GM12878 (cell line): ENCODE results near the gene TLE3. TPM values are rescaled to one million over a fixed set of nuclear protein-coding genes. Genes with fewer than 3 reads are reported as not detected.

Experiments
- ATAC-seq: fragments of 200-7000 bp; cut with Tn5 transposase; 3 replicates; pipeline ENCODE4 v1.9.1; 2020; ENCODE audit warnings: mild to moderate bottlenecking, moderate library complexity
- BruUV-seq: library from RNA; stranded (reverse); fragments of 400-500 nt; replicated peaks from 2 replicates; lab custom pipeline; 2021; lab: Mats Ljungman, UMichigan
- CTCF ChIA-PET: fragments of 300-600 bp; sonication (Branson Sonifier 250); formaldehyde crosslinking; extraction: SDS; loops from one replicate; lab custom pipeline; 2021; ENCODE audit warnings: inconsistent platforms; lab: Yijun Ruan, JAX
- POLR2A ChIA-PET: fragments of 350-600 bp; formaldehyde crosslinking; extraction: SDS; loops from one replicate; lab custom pipeline; 2021; ENCODE audit warnings: inconsistent platforms; lab: Charles Lee
- RAD21 ChIA-PET: fragments of 300-600 bp; sonication (Branson Sonifier 250); formaldehyde crosslinking; loops from one replicate; lab custom pipeline; 2023; ENCODE audit warnings: antibody characterized with exemption; ENCODE audit not compliant: unreplicated experiment; lab: Charles Lee
- SMC1A ChIA-PET: fragments of 300-600 bp; sonication (Branson Sonifier 250); formaldehyde crosslinking; loops from one replicate; lab custom pipeline; 2023; ENCODE audit not compliant: unreplicated experiment, uncharacterized antibody; lab: Charles Lee
- DNase-seq: peaks from one replicate; pipeline ENCODE4 v3.0.0-alpha.2; 2011; ENCODE audit warnings: low read depth, low spot score
- FAIRE-seq: peaks from 3 replicates; lab custom pipeline; 2011; peaks lifted over from hg19 to GRCh38; lab: Jason Lieb, UNC
- H2AFZ ChIP-seq: 2 replicates; pipeline ENCODE4 v1.6.0; 2011; ENCODE audit warnings: low read depth, low read length, control low read depth; ENCODE audit not compliant: control insufficient read depth
- H3K27ac ChIP-seq: 2 replicates; pipeline ENCODE4 v1.5.1; 2011; ENCODE audit warnings: control low read depth; ENCODE audit not compliant: control insufficient read depth, insufficient read depth
- H3K27me3 ChIP-seq, 2 experiments: replicated peaks in 1 of 2; 2 replicates each; pipeline versions ENCODE4 v1.6.0 to v1.6.1; 2011; ENCODE audit warnings: low read length in 1 of 2; ENCODE audit not compliant: control insufficient read depth in 2 of 2, insufficient read depth in 2 of 2
- H3K36me3 ChIP-seq, 2 experiments: 2 replicates each; pipeline ENCODE4 v1.5.1; 2011; ENCODE audit warnings: low read length in 1 of 2; ENCODE audit not compliant: control insufficient read depth in 2 of 2, insufficient read depth in 2 of 2
- H3K4me1 ChIP-seq: 2 replicates; pipeline ENCODE4 v1.6.1; 2011; ENCODE audit warnings: mild to moderate bottlenecking, low read length, moderate library complexity, mixed read lengths; ENCODE audit not compliant: control insufficient read depth, insufficient read depth
- H3K4me2 ChIP-seq: 2 replicates; pipeline ENCODE4 v1.6.0; 2011; ENCODE audit warnings: control low read depth; ENCODE audit not compliant: control insufficient read depth, insufficient read depth
- H3K4me3 ChIP-seq: fragments of 200-600 bp; sonication (generic); 2 replicates; pipeline ENCODE4 v1.5.1; 2016
- H3K79me2 ChIP-seq: 2 replicates; pipeline ENCODE4 v1.6.0; 2011; ENCODE audit warnings: low read length; ENCODE audit not compliant: control insufficient read depth, insufficient read depth
- H3K9ac ChIP-seq: 2 replicates; pipeline ENCODE4 v1.8.0; 2011; ENCODE audit warnings: low read length, control low read depth, mixed read lengths; ENCODE audit not compliant: control insufficient read depth, insufficient read depth
- H3K9me3 ChIP-seq: replicated peaks from 3 replicates; pipeline ENCODE4 v1.5.1; 2011; ENCODE audit warnings: mild to moderate bottlenecking, low read length; ENCODE audit not compliant: control insufficient read depth, insufficient read depth
- H4K20me1 ChIP-seq: 2 replicates; pipeline ENCODE4 v1.6.0; 2011; ENCODE audit not compliant: control insufficient read depth, insufficient read depth
- BMI1 ChIP-seq: fragments of 450-650 bp; IDR thresholded peaks from 2 replicates; pipeline ENCODE4 v1.6.1; 2016; ENCODE audit warnings: mild to moderate bottlenecking, moderate library complexity, borderline replicate concordance
- JUNB ChIP-seq: IDR thresholded peaks from 2 replicates; pipeline ENCODE4 v1.6.1; 2016; ENCODE audit warnings: antibody characterized with exemption, mild to moderate bottlenecking
- MLLT1 ChIP-seq: fragments of 450-650 bp; IDR thresholded peaks from 2 replicates; pipeline ENCODE4 v1.6.1; 2016; ENCODE audit warnings: mild to moderate bottlenecking
- MTA3 ChIP-seq: IDR thresholded peaks from 2 replicates; pipeline ENCODE4 v1.6.1; 2012; ENCODE audit warnings: low read length, inconsistent platforms, borderline replicate concordance
- NR2C1 ChIP-seq: fragments of 450-650 bp; IDR thresholded peaks from 2 replicates; pipeline ENCODE4 v1.6.1; 2017; ENCODE audit warnings: antibody characterized with exemption, mild to moderate bottlenecking, moderate library complexity
- POLR2A ChIP-seq: IDR thresholded peaks from 2 replicates; pipeline ENCODE4 v1.6.1; 2011; ENCODE audit warnings: low read depth, mild to moderate bottlenecking, low read length
- POLR2AphosphoS5 ChIP-seq: IDR thresholded peaks from 2 replicates; pipeline ENCODE4 v1.6.1; 2011; ENCODE audit warnings: mild to moderate bottlenecking, low read length, inconsistent platforms
- RELA ChIP-seq: fragments of 450-650 bp; IDR thresholded peaks from 2 replicates; pipeline ENCODE4 v1.8.0; 2014; ENCODE audit warnings: borderline replicate concordance; ENCODE audit not compliant: partially characterized antibody
- SMAD1 ChIP-seq: fragments of 450-650 bp; IDR thresholded peaks from 2 replicates; pipeline ENCODE4 v1.6.1; 2018; ENCODE audit warnings: mild to moderate bottlenecking, low read depth; ENCODE audit not compliant: partially characterized antibody
- SREBF2 ChIP-seq: IDR thresholded peaks from 2 replicates; pipeline ENCODE4 v1.6.1; 2012; ENCODE audit warnings: mild to moderate bottlenecking, low read length
- TAF1 ChIP-seq: IDR thresholded peaks from 2 replicates; pipeline ENCODE4 v1.6.1; 2011; ENCODE audit warnings: mild to moderate bottlenecking, low read depth, low read length, borderline replicate concordance
- USF2 ChIP-seq: IDR thresholded peaks from 2 replicates; pipeline ENCODE4 v1.6.1; 2011; ENCODE audit warnings: low read depth, low read length, improper control_type of control experiment, borderline replicate concordance
- ZBED1 ChIP-seq: IDR thresholded peaks from 2 replicates; pipeline ENCODE4 v1.6.1; 2016; ENCODE audit warnings: borderline replicate concordance
- ZNF24 ChIP-seq: fragments of 450-650 bp; IDR thresholded peaks from 2 replicates; pipeline ENCODE4 v1.6.1; 2017; ENCODE audit warnings: antibody characterized with exemption, mild to moderate bottlenecking
- ZNF274 ChIP-seq: IDR thresholded peaks from one replicate; pipeline ENCODE4 v1.8.0; 2011; ENCODE audit not compliant: insufficient read length, insufficient read depth
- WGBS: methylation state at CpG from one replicate; pipeline ENCODE4 v1.1.6; 2016; ENCODE audit warnings: low lambda C conversion rate; ENCODE audit not compliant: insufficient replicate concordance, insufficient coverage; ENCODE audit errors: missing lambda C conversion rate; 5-methylcytosine and 5-hydroxymethylcytosine counted together
- in situ Hi-C: fragments of 300-500 bp; cut with MboI; formaldehyde crosslinking; loops from 9 replicates; pipeline ENCODE4 v1.14.3; 2018; ENCODE audit warnings: mixed read lengths
- intact Hi-C: fragments of 100-400 bp; cut with micrococcal nuclease; formaldehyde crosslinking; loops from one replicate; pipeline ENCODE4 v1.14.2; 2022; ENCODE audit not compliant: unreplicated experiment
- polyA plus RNA-seq, 11 experiments: library from polyadenylated mRNA; depleted of rRNA in 4 of 11; unstranded in 6 of 11; stranded (reverse) in 5 of 11; fragments of >200 nt; fragmentation: Nextera tagmentation in 4 of 11; fragmentation: Illumina TruSeq in 1 of 11; extraction: Ambion mirVana in 4 of 11; extraction: Trizol in 1 of 11; gene quantifications; 1 replicate in 1 of 11; 2 replicates in 10 of 11; pipeline versions ENCODE4 v1.2.1 to v1.2.3, GENCODE V29; 2011 to 2016; ENCODE audit warnings: inconsistent platforms in 2 of 11, missing spikeins in 2 of 11, low read depth in 1 of 11
- total RNA-seq, 4 experiments: library from RNA; depleted of rRNA in 3 of 4; stranded (reverse); fragments of >200 nt in 3 of 4; fragmentation: Illumina TruSeq in 1 of 4; extraction: Trizol in 1 of 4; gene quantifications; 2 replicates each; pipeline versions ENCODE4 v1.2.1 to v1.2.3, GENCODE V29; 2013 to 2021
- TF ChIP-seq, protein P1 (sequence below): IDR thresholded peaks from 2 replicates; pipeline ENCODE4 v1.6.1; 2011; ENCODE audit warnings: borderline replicate concordance, low read depth, mild to moderate bottlenecking, moderate library complexity, mixed read lengths, low read length; ENCODE audit not compliant: insufficient read depth; ENCODE audit errors: extremely low read length
- TF ChIP-seq, protein P2 (sequence below): IDR thresholded peaks from 2 replicates; pipeline ENCODE4 v1.6.1; 2012; ENCODE audit warnings: low read depth, low read length, improper control_type of control experiment

Gene TLE3
- total and polyA plus RNA-seq, 10 of the 15 experiments (the other 5 are each of a cell fraction or from before 2014, with no cell fraction given): 1.2 to 65.5 (median 9.7) TPM

DNA sequence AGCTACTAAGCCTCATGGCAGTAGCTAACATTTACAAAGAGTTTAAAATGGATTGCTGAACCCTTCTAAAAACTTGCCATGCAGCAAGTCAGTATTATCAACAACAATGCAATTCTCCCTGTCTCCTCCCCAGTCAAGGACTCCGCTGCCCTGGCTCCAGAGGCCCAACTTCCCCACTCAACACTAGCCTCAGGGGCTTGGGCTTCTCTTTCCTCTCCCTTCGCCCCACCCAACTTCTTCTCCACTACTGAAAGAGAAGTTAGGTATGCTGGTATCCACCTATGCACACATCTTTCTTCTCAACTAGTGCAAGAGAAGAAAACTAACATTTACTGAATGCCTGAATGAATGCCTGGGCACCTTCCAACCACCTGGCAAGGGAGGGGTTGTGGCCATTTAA is 30.7 kb downstream of the TLE3 start:
- no peak for FAIRE-seq
- SMC1A ChIA-PET: interaction anchor here (1.4 kb wide), 1 partner anchor 155 kb away, joined by 3 read pairs; no protein-coding TSS in a partner anchor
- RAD21 ChIA-PET: interaction anchor here (0.6 to 0.9 kb wide), 3 partner anchors 27 to 117 kb away, joined by 3 to 5 read pairs (median 3); partner anchors contain the start of gene TLE3

More for the DNA sequence above, 30.7 kb downstream of the TLE3 start:
- Histone ChIP-seq H3K27me3 (no peaks in the 10 kb centered on the region), H3K27ac (no peak overlapping the region), H3K36me3 (peaks cover 41 to 61% of the 10 kb centered on the region in 2 experiments), H3K4me2 (no peak overlapping the region), H3K4me3 (no peak overlapping the region), H4K20me1 (peaks cover 4% of the 10 kb centered on the region), H3K9me3 (no peaks in the 10 kb centered on the region), H3K9ac (no peak overlapping the region), H3K79me2 (no peaks in the 10 kb centered on the region), H3K4me1 (no peaks in the 10 kb centered on the region), H2AFZ (no peak overlapping the region)
- BruUV-seq: no TSS peak
- POLR2A ChIA-PET: no interaction called here
- WGBS: 88% methylated on average over 2 of the region's 2 CpGs
- ATAC-seq (no peak), DNase-seq (no peak)
- CTCF ChIA-PET: no interaction called here
- in situ Hi-C loops (no loop called here), intact Hi-C loops (no loop called here)
- TF ChIP-seq POLR2A (no peak), JUNB (no peak), ZNF24 (no peak), ZNF274 (no peak), MLLT1 (no peak), SREBF2 (no peak), USF2 (no peak), NR2C1 (no peak), ZBED1 (no peak), BMI1 (no peak), TAF1 (no peak), SMAD1 (no peak), RELA (no peak), MTA3 (no peak), POLR2AphosphoS5 (no peak)
- TF ChIP-seq, protein P1, sequence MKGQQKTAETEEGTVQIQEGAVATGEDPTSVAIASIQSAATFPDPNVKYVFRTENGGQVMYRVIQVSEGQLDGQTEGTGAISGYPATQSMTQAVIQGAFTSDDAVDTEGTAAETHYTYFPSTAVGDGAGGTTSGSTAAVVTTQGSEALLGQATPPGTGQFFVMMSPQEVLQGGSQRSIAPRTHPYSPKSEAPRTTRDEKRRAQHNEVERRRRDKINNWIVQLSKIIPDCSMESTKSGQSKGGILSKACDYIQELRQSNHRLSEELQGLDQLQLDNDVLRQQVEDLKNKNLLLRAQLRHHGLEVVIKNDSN: no peak
- TF ChIP-seq, protein P2, sequence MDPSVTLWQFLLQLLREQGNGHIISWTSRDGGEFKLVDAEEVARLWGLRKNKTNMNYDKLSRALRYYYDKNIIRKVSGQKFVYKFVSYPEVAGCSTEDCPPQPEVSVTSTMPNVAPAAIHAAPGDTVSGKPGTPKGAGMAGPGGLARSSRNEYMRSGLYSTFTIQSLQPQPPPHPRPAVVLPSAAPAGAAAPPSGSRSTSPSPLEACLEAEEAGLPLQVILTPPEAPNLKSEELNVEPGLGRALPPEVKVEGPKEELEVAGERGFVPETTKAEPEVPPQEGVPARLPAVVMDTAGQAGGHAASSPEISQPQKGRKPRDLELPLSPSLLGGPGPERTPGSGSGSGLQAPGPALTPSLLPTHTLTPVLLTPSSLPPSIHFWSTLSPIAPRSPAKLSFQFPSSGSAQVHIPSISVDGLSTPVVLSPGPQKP: no peak
